IMR-90 (cell line): ENCODE results near the gene TUB. TPM values are rescaled to one million over a fixed set of nuclear protein-coding genes. Genes with fewer than 3 reads are reported as not detected.

Experiments
- ATAC-seq: fragments of 200-7000 bp; cut with Tn5 transposase; 2 replicates; pipeline ENCODE4 v1.9.1; 2020; ENCODE audit warnings: low read depth, mild to moderate bottlenecking, moderate library complexity
- BruUV-seq: library from RNA; stranded (reverse); fragments of 400-500 nt; replicated peaks from 2 replicates; lab custom pipeline; 2021; lab: Mats Ljungman, UMichigan
- CTCF ChIA-PET: fragments of 300-600 bp; formaldehyde crosslinking; extraction: SDS; loops from one replicate; lab custom pipeline; 2021; ENCODE audit warnings: antibody characterized with exemption; lab: Yijun Ruan, JAX
- POLR2A ChIA-PET: fragments of 300-600 bp; sonication (Branson Sonifier 250); formaldehyde crosslinking; loops from one replicate; lab custom pipeline; 2022; ENCODE audit warnings: antibody characterized with exemption; ENCODE audit not compliant: unreplicated experiment; lab: Charles Lee
- DNase-seq: peaks from one replicate; pipeline ENCODE4 v3.0.0; 2013
- H2AFZ ChIP-seq: replicated peaks from 2 replicates; pipeline ENCODE3; 2013; ENCODE audit warnings: low read length, mild to moderate bottlenecking; ENCODE audit not compliant: poor library complexity
- H2AK5ac ChIP-seq: 2 replicates; pipeline ENCODE4 v1.6.1; 2013; ENCODE audit warnings: low read depth, low read length, inconsistent platforms
- H2AK9ac ChIP-seq: replicated peaks from 2 replicates; pipeline ENCODE3; 2013; ENCODE audit warnings: mild to moderate bottlenecking, low read depth, low read length, moderate library complexity; ENCODE audit not compliant: poor library complexity
- H2BK120ac ChIP-seq: 2 replicates; pipeline ENCODE4 v1.6.1; 2013; ENCODE audit warnings: low read depth, low read length, inconsistent platforms
- H2BK15ac ChIP-seq: 3 replicates; pipeline ENCODE4 v1.6.1; 2013; ENCODE audit warnings: low read depth, low read length, inconsistent platforms
- H2BK20ac ChIP-seq: 2 replicates; pipeline ENCODE4 v1.6.1; 2013; ENCODE audit warnings: low read depth, mild to moderate bottlenecking, inconsistent platforms, low read length, moderate library complexity
- H2BK5ac ChIP-seq: 2 replicates; pipeline ENCODE4 v1.6.1; 2013; ENCODE audit warnings: mild to moderate bottlenecking, low read depth, low read length, inconsistent platforms; ENCODE audit not compliant: poor library complexity, severe bottlenecking
- H3K14ac ChIP-seq: replicated peaks from 2 replicates; pipeline ENCODE4 v1.6.1; 2013; ENCODE audit warnings: low read depth, low read length, inconsistent platforms
- H3K18ac ChIP-seq: 2 replicates; pipeline ENCODE4 v1.6.1; 2013; ENCODE audit warnings: low read depth, low read length, control low read depth
- H3K23ac ChIP-seq: 2 replicates; pipeline ENCODE4 v1.6.1; 2013; ENCODE audit warnings: low read depth, low read length, inconsistent platforms
- H3K27ac ChIP-seq: 2 replicates; pipeline ENCODE4 v1.5.1; 2013; ENCODE audit warnings: mild to moderate bottlenecking, control low read depth, low read length; ENCODE audit not compliant: insufficient read depth
- H3K27me3 ChIP-seq: 2 replicates; pipeline ENCODE4 v1.6.1; 2013; ENCODE audit warnings: low read length; ENCODE audit not compliant: control insufficient read depth, insufficient read depth
- H3K36me3 ChIP-seq: 2 replicates; pipeline ENCODE4 v1.6.1; 2013; ENCODE audit warnings: low read length, mixed read lengths; ENCODE audit not compliant: control insufficient read depth, insufficient read depth
- H3K4ac ChIP-seq: 2 replicates; pipeline ENCODE4 v1.6.1; 2013; ENCODE audit warnings: low read depth, low read length, inconsistent platforms
- H3K4me1 ChIP-seq: 2 replicates; pipeline ENCODE4 v1.6.1; 2013; ENCODE audit warnings: low read length, mixed read lengths; ENCODE audit not compliant: control insufficient read depth, insufficient read depth
- H3K4me2 ChIP-seq: 2 replicates; pipeline ENCODE4 v1.6.1; 2013; ENCODE audit warnings: low read depth, mild to moderate bottlenecking, control low read depth, low read length, moderate library complexity
- H3K4me3 ChIP-seq: 2 replicates; pipeline ENCODE4 v1.5.1; 2013; ENCODE audit warnings: low read depth, mild to moderate bottlenecking, control low read depth, low read length, moderate library complexity; ENCODE audit not compliant: insufficient read depth
- H3K56ac ChIP-seq: 2 replicates; pipeline ENCODE4 v1.6.1; 2013; ENCODE audit warnings: low read length, inconsistent platforms; ENCODE audit not compliant: insufficient read depth; ENCODE audit errors: extremely low read depth
- H3K79me1 ChIP-seq, 2 experiments: 2 replicates each; pipeline ENCODE4 v1.6.1; 2013; ENCODE audit warnings: low read length in 2 of 2, inconsistent platforms in 1 of 2, low read depth in 1 of 2
- H3K9ac ChIP-seq: 2 replicates; pipeline ENCODE4 v1.6.1; 2013; ENCODE audit warnings: low read depth, low read length, control low read depth
- H3K9me1 ChIP-seq: 2 replicates; pipeline ENCODE4 v1.6.1; 2013; ENCODE audit warnings: low read length, inconsistent platforms; ENCODE audit not compliant: insufficient read depth
- H3K9me3 ChIP-seq: 2 replicates; pipeline ENCODE4 v1.6.1; 2013; ENCODE audit warnings: low read length; ENCODE audit not compliant: control insufficient read depth, insufficient read depth
- H4K20me1 ChIP-seq: 2 replicates; pipeline ENCODE4 v1.6.1; 2013; ENCODE audit warnings: low read length, inconsistent platforms; ENCODE audit not compliant: insufficient read depth
- H4K5ac ChIP-seq: 2 replicates; pipeline ENCODE4 v1.6.1; 2013; ENCODE audit warnings: mild to moderate bottlenecking, low read depth, low read length, control low read depth
- H4K8ac ChIP-seq, 2 experiments: 2 replicates each; pipeline ENCODE4 v1.6.1; 2013; ENCODE audit warnings: low read depth in 2 of 2, low read length in 2 of 2, control low read depth in 1 of 2, inconsistent platforms in 1 of 2
- H4K91ac ChIP-seq: 2 replicates; pipeline ENCODE4 v1.6.1; 2013; ENCODE audit warnings: low read depth, low read length, inconsistent platforms; ENCODE audit not compliant: insufficient read depth
- BHLHE40 ChIP-seq: fragments of 150-350 bp; IDR thresholded peaks from 2 replicates; pipeline ENCODE4 v1.6.1; 2016; ENCODE audit warnings: mild to moderate bottlenecking, low read depth, low read length
- CEBPB ChIP-seq: IDR thresholded peaks from 2 replicates; pipeline ENCODE4 v1.6.1; 2012; ENCODE audit warnings: low read depth, low read length, improper control_type of control experiment
- CHD1 ChIP-seq: IDR thresholded peaks from 2 replicates; pipeline ENCODE4 v1.6.1; 2012; ENCODE audit warnings: low read depth, low read length, improper control_type of control experiment
- MAFK ChIP-seq: IDR thresholded peaks from 2 replicates; pipeline ENCODE4 v1.6.1; 2012; ENCODE audit warnings: low read depth, low read length, improper control_type of control experiment
- MXI1 ChIP-seq: IDR thresholded peaks from 2 replicates; pipeline ENCODE4 v1.6.1; 2012; ENCODE audit warnings: low read depth, mild to moderate bottlenecking, low read length, moderate library complexity, borderline replicate concordance
- POLR2A ChIP-seq: IDR thresholded peaks from 2 replicates; pipeline ENCODE4 v1.6.1; 2012; ENCODE audit warnings: mild to moderate bottlenecking, low read depth, low read length
- WGBS, 2 experiments: methylation state at CpG; one replicate each; pipeline versions ENCODE4 v1.1.5 to v1.1.7; 2013; ENCODE audit warnings: missing lambda C conversion rate in 2 of 2; ENCODE audit not compliant: insufficient read length in 1 of 2; ENCODE audit errors: extremely low coverage in 2 of 2; 5-methylcytosine and 5-hydroxymethylcytosine counted together
- dilution Hi-C: fragments of 300-500 bp; cut with HindIII; formaldehyde crosslinking; loops from one replicate; pipeline ENCODE4 v1.14.3; 2018; ENCODE audit warnings: low sequenced_read_pairs; ENCODE audit not compliant: unreplicated experiment
- in situ Hi-C: fragments of 300-500 bp; cut with MboI; formaldehyde crosslinking; loops from 3 replicates; pipeline ENCODE4 v1.14.3; 2019; ENCODE audit warnings: low sequenced_read_pairs, inconsistent platforms, mixed read lengths
- intact Hi-C: fragments of 100-400 bp; cut with micrococcal nuclease; formaldehyde crosslinking; loops from 2 replicates; pipeline ENCODE4 v1.10.0; 2022
- polyA plus RNA-seq, 3 experiments: library from polyadenylated mRNA; depleted of rRNA; stranded (reverse); fragments of >200 nt; gene quantifications; 2 replicates each; pipeline ENCODE4 v1.2.3, GENCODE V29; 2012; ENCODE audit warnings: low replicate concordance in 1 of 3
- total RNA-seq: library from RNA; depleted of rRNA; stranded (reverse); fragments of >200 nt; gene quantifications from 2 replicates; pipeline ENCODE4 v1.2.3, GENCODE V29; 2012
- TF ChIP-seq, protein P1 (sequence below): fragments of 150-350 bp; IDR thresholded peaks from 2 replicates; pipeline ENCODE4 v1.6.1; 2017; ENCODE audit warnings: mild to moderate bottlenecking, antibody characterized with exemption, low read length, low read depth
- TF ChIP-seq, protein P2 (sequence below): conservative IDR thresholded peaks from 2 replicates; pipeline ENCODE4 v1.5.1; 2012; ENCODE audit warnings: mild to moderate bottlenecking, low read depth, low read length, improper control_type of control experiment

Gene TUB
- total and polyA plus RNA-seq, 2 of the 4 experiments (the other 2 are of a cell fraction) = 11.8 to 12.9 TPM

DNA sequence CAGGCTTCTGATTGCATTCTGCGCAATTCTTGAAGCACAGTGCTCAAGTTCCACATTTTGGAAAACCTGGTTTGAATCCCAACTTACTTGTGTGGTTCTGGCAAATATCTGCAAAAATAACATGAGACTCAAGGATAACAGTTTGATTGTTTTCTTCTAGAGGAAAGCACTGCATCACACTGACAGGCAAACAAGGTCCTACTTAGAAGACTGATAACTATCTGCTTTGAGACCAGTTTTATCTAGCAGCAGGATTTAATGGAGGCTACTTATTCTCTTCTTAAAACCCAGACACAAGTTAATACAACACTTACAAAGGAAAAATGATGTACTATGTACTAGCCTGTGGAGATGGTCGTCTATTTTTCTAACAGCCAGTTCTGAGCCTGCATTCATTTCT is 46.4 kb downstream of the TUB start:
- Histone ChIP-seq H3K79me1 (no peaks in the 10 kb centered on the region), H2BK15ac (no peak overlapping the region), H3K36me3 (no peaks in the 10 kb centered on the region), H2BK5ac (no peak overlapping the region), H3K9ac (no peak overlapping the region), H3K4ac (no peak overlapping the region), H3K9me1 (no peaks in the 10 kb centered on the region), H3K27me3 (peaks cover 5% of the 10 kb centered on the region; the same call in 1 of the 2 replicates), H2AFZ (no peak overlapping the region), H4K20me1 (no peaks in the 10 kb centered on the region), H2BK120ac (no peak overlapping the region), H3K9me3 (no peaks in the 10 kb centered on the region), H3K4me3 (no peak overlapping the region), H3K23ac (no peak overlapping the region), H3K18ac (no peak overlapping the region), H3K56ac (no peak overlapping the region), H3K4me2 (no peak overlapping the region), H4K91ac (no peak overlapping the region), H3K27ac (no peak overlapping the region), H2AK9ac (no peak overlapping the region), H3K14ac (no peak overlapping the region), H3K4me1 (no peaks in the 10 kb centered on the region), H4K8ac (no peak overlapping the region), H2BK20ac (no peak overlapping the region), H2AK5ac (no peak overlapping the region), H4K5ac (no peak overlapping the region)
- ATAC-seq (no peak), DNase-seq (no peak)
- dilution Hi-C loops = no loop called here
- no CpG with 5 or more reads among the region's 2 CpGs for WGBS, 2 experiments
- intact Hi-C loops = no loop called here
- in situ Hi-C loops = no loop called here
- BruUV-seq = no TSS peak
- no peak for TF ChIP-seq CHD1
- TF ChIP-seq MAFK = no peak
- TF ChIP-seq, protein P1, sequence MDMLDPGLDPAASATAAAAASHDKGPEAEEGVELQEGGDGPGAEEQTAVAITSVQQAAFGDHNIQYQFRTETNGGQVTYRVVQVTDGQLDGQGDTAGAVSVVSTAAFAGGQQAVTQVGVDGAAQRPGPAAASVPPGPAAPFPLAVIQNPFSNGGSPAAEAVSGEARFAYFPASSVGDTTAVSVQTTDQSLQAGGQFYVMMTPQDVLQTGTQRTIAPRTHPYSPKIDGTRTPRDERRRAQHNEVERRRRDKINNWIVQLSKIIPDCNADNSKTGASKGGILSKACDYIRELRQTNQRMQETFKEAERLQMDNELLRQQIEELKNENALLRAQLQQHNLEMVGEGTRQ = no peak
- TF ChIP-seq BHLHE40 = no peak
- TF ChIP-seq POLR2A = no peak
- TF ChIP-seq, protein P2, sequence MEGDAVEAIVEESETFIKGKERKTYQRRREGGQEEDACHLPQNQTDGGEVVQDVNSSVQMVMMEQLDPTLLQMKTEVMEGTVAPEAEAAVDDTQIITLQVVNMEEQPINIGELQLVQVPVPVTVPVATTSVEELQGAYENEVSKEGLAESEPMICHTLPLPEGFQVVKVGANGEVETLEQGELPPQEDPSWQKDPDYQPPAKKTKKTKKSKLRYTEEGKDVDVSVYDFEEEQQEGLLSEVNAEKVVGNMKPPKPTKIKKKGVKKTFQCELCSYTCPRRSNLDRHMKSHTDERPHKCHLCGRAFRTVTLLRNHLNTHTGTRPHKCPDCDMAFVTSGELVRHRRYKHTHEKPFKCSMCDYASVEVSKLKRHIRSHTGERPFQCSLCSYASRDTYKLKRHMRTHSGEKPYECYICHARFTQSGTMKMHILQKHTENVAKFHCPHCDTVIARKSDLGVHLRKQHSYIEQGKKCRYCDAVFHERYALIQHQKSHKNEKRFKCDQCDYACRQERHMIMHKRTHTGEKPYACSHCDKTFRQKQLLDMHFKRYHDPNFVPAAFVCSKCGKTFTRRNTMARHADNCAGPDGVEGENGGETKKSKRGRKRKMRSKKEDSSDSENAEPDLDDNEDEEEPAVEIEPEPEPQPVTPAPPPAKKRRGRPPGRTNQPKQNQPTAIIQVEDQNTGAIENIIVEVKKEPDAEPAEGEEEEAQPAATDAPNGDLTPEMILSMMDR = no peak
- no peak for TF ChIP-seq MXI1
- no peak for TF ChIP-seq CEBPB
- POLR2A ChIA-PET = no interaction called here
- CTCF ChIA-PET = no interaction called here
